Measurements from ENCODE around the gene ADARB2.

The ADARB2 gene

DNA sequence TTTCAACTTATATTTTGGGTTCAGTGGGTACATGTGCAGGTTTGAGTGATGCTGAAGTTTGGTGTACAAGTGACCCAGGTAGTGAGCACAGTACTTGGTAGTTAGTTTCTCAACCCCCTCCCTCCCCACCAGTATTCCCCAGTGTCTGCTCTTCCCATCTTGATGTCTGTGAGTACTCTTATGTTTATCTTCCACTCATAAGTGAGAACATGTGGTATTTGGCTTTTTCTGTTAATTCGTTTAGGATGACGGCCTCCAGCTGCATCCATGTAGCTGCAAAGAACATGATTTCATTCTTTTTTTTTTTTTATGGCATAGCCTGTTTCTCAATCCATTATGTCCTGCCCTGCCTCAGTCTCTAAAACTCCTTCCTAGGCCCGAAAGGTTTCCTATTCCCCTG lies 459.0 kb downstream of the ADARB2 start:
- DNase-seq (ENCODE audit: low read depth) = no peak

DNA sequence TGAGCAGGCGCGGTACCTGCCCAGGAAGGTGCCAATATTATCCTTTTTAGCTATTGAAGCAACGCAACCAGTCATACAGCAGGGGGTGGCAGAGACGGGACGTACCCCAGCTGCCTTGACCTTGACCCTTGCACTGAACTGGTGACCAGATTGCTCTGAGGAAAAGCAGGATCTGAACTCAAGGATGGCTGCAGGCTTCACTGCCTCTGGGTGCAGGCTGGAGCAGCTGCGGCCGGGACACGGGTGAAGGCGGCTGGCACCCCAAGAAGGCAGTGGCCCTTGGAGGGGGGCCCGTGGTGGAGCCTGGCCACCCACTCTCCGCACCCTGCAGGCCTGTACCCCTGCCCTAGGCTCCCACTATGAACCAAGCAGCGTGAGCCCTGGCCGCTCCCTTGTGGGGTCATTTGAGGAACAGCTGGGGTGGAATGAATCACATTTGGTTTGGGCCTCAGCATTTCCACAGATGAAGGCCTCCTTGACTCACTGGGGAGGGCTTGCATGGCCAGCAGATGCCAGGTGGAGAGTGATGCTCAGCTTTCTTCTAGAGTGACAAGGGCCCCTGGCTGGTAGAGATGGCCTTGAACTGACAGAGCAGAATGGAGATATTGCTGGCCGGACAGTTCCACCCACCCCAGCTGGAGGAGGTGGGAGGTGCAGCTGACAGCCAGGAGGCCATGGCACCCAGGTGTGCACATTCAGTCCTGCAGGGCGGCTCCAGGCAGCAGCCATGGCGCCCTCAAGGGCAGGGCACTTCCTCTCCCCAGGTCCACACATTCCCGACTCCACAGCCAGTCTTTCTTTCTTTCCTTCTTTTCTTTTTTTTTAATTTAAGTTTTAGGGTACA lies 462.4 kb downstream of the ADARB2 start:
- no peak for DNase-seq (ENCODE audit: low read depth)

DNA sequence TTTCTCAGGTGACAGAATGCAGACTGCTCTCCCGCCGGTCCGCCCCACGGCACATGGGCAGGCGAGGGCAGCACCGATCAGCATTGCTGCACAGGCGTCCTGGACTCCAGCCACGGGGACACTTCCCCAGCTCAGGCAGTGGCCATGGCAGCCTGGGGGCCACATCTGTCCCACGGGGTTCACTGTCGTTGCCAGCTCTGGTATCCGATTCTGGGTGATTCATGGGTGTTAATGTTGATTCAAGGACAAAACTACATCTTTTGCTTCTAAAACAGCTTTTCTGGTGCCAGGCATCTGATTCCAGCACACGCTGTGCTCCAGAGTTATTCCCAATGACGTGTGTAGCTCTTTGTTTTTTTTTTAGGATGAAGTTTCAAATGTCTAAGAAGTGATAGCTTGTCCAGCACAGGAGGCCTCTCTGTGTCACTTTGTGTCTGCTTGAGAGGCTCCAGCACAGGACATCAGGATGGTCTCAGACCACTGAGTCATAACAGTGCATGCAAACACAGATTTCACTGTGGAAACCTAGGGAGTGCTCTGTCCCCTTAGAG lies 463.1 kb downstream of the ADARB2 start:
- DNase-seq (ENCODE audit: low read depth) = no peak

DNA sequence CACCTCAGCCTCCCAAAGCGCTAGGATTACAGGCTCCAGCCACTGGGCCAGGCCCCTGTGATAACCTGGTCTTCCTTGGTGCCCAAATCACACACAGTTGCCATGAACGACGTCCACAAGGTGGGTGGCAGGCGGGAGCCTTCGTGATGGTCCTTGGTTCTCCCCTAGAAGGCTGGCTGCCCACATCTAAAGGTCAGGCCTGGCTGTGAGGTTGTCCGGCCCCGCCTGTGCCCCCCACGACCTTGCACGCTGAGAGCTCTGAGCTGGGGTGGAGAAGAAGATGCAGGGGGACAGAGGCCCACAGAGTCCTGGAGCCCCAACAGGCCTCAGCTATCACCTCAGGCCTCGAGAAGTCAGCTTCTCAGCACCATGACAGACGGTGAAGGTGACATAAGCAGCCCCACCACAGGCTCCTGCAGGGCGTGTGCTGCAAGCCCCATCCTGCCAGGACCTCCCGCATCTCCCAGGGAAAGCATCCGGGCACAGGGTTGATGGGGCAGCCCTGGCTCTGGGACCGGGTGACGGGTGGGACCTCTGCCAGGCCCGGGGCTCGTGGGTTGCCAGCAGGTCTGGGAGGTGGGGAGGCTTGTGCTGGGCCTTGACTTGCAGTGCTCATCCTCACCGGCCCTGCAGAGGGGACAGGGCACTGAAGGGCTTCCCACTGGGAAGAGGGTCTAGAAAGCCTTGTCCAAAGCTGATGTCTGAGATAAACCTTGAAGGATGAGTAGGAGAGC lies 463.8 kb downstream of the ADARB2 start:
- no peak for DNase-seq (ENCODE audit: low read depth)

DNA sequence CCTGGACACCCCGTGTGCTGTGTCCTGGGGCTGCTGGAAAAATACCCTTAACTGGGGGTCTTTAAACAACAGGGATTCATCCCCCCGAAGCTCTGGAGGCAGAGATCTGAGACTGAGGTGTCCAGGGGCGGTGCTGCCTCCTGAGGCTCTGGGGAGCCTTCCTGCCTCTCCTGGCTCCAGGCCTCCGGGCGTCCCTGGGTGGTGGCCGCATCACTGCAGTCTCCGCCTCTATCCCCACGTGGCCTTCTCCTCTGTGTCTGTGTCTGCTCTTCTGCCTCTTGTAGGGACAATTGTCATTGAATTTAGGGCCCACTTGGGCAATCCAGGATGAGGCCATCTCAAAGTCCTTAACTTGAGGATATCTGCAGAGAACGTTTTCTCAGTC lies 464.6 kb downstream of the ADARB2 start:
- no peak for DNase-seq (ENCODE audit: low read depth)

DNA sequence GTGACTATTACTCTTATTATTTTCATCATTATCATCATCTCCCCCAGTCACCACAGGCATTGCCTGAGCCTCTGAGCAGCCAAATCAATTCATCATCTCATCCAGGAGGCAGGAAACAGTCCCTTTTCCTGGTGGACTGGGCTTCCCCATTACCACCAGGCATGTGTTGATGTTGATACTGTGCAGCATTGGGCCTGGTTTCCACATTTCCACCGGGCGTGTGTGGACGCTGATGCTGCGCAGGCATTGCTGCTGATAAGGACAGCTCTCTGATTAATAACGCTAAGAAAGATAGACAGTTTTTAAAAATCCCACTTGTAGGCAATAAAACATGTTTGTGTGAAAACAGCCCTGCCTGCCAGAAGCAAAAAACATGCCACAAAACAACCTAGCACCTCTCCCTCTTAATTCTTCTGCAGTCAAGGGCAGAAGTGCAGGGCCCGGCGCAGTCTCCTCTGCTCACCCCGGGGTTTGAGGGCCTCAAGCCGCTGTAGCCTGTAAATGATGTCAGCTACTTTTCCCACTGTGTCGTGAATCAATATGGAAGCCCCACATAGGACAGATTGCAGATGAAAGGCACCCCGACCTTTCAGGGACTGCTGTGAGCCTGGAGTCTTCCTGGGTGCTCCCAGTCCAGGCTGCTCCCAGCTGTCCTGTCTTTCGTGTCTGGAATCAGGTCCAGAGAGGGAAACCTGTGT lies 465.1 kb downstream of the ADARB2 start:
- no peak for DNase-seq (ENCODE audit: low read depth)

DNA sequence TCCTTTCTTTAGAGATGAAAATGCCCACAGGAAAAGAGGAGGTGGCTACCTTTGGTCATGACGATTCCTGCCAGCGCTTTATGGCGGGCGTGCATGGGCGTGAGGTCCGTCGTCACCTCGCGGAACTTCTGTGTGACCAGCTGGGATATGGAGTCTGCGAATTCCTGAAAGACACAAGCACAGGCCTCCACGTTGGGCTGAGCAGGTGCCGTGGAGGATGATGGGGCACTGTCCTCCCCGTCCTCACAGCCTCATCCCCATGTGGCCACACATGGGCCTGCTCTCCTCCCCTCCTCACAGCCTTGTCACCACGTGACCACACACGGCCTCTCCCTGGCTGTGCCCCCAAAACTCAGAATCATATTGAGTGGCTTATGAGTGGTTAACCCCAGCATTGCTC lies 466.4 kb downstream of the ADARB2 start:
- no peak for DNase-seq (ENCODE audit: low read depth)

DNA sequence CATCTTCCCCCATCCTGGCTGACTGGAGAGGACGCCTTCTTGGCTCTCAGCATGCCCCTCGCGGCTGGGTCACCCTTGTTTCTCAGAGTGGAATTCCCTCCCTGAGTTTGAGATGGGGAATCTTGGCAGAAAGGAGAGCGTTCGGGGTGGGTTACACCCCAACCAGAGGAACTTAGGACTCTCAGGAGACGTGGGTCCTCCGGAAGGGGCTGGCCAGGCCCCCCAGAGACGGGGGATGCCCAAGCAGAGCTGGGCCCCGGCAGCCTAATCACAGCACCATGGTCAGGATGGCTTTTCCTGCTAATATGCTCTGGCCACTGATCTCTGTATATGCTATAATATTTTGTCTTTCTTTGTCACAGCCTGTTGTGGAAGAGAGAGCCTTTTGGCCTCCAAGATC lies 466.8 kb downstream of the ADARB2 start:
- DNase-seq (ENCODE audit: low read depth) = no peak

DNA sequence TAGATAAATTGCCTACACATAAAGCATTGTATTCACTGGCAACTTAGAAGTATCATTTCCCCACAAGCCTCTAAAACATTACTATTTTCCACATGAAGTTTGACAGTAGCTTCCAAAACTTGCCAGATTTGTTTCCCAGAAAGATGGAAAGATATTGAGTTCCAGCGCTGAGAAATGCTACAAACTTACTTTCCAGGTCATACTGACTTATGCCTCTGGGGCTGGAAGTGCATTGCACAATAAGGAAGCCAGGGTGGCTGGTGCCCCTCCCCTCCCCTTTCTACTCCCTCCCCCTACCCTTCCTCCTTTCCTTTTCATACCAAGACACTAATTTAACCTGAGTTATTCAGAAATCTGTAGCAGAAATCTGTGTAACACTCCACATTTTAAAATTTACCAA lies 468.5 kb downstream of the ADARB2 start:
- DNase-seq (ENCODE audit: low read depth) = no peak

DNA sequence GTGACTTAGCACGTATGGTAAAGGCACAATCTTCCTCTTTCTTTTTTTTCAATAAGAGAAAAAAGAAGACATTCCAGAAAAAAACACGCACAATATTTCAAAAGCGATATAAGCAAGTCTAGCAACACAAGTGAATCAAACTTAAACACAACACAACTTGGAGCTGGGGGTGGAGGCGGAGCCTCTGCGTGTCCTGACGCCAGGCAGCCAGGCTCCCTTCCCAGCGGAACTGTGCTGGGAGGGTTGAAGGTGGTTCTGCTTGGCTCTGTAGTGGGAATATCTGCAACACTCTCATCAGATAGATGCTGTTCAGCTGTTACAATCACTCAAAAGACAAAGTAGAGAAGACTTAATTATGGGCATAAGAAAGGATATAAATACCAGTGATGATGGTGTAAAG lies 469.8 kb downstream of the ADARB2 start:
- no peak for DNase-seq (ENCODE audit: low read depth)

DNA sequence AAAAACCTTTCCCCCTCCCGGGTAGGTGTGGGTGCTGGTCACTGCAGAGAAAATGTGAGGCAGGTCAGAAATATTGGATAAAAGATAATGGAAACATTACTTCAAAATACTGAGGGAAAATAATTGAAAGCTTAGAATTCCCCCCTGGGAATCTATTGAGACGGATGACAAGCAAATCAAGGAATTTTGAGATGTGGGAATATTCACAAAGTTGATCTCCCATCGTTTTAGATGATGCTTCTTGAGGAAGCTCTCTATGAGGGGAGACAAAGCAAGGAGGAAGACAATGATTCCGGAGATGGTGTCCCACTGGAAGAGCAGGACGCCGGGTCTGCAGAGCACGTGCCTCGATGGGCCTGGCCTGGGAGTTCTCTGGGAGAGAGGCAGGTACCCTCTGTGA lies 470.2 kb downstream of the ADARB2 start:
- no peak for DNase-seq (ENCODE audit: low read depth)

DNA sequence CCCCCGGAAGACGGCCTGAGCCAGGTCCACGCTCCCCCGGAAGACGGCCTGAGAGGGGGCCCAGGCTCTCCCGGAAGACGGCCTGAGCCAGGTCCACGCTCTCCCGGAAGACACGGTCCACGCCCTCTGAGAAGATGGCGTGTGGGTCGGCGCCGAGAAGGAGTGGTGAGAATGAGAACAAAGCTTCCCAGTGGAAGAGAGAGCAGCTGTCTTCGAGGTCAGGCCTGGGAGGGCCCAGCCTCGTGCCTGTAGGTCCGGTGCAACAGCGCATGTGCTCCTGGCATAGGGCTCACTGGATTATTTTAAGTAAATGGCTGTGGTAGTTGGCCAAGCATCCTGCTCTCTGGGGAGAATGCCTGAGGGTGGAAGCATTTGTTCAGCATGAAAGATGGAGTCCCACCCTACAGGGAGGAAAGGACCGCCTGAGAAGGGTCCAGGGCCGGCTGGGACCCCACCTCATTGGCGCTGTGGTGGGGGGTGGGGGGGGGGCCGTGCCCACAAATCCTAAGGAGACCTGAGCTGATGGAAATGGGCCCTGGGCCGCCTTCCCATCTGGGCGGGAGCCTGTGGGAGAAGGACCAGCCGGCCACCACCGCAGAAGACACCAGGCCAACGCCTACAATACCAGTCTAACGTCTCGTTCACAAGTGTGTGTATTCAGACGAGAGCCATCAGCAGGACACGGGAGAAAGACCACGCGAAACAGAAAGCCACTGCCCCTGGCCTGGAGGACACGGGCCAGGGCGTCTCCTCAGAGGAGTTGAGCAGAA lies 471.1 kb downstream of the ADARB2 start:
- DNase-seq (ENCODE audit: low read depth) = no peak

DNA sequence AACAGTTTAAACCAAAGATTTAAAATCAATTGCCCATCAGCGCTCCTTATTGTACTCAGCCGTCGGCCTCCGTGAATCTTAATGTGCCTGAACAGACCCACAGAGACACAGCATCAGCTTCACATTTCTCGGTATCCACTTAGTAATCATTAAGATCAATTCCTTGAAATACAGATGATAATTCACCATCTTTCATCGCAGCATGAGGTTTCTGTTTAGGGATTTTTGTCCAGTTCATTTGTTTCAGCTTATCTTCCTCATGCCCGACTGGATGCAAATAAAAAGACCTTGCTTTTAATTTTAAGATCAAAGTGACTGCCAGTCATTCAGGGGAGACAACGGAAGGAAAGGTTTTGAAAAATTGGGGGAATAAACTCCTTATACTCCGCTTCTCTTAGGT lies 473.3 kb downstream of the ADARB2 start:
- no peak for DNase-seq (ENCODE audit: low read depth)

DNA sequence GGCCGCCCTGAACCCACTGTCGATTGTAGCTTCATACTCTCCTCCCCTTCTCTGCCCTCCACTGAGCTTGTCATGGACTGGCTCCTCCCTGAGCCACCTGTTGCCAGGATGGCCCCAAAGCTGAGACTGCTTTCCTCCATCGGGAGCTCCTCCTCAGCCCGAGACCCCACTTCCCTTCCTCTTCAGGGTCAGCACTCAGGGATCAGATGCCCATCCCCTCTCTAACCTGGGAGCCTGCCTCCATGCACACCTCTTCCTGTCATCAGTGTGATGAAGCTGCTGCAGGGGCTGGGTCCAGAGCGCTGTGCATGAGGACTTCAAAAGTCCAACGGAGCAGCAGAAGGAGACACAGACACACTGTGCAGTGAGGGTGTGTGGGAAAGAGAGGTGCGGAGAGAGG lies 480.1 kb downstream of the ADARB2 start:
- no peak for DNase-seq (ENCODE audit: low read depth)

DNA sequence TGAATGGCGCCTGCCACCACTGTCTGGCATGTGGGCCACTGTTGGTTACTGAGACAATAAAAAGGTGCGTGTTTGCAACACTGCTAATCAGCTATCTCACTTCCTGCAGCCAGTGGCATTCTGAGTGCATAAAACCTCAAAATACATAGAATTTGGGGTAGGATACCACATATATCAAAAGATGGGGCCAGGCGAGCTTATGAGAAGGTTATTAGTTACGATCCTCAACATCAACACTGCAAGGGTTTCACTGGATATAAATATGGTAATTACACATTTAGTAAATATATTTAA lies 480.9 kb downstream of the ADARB2 start:
- no peak for DNase-seq (ENCODE audit: low read depth)

DNA sequence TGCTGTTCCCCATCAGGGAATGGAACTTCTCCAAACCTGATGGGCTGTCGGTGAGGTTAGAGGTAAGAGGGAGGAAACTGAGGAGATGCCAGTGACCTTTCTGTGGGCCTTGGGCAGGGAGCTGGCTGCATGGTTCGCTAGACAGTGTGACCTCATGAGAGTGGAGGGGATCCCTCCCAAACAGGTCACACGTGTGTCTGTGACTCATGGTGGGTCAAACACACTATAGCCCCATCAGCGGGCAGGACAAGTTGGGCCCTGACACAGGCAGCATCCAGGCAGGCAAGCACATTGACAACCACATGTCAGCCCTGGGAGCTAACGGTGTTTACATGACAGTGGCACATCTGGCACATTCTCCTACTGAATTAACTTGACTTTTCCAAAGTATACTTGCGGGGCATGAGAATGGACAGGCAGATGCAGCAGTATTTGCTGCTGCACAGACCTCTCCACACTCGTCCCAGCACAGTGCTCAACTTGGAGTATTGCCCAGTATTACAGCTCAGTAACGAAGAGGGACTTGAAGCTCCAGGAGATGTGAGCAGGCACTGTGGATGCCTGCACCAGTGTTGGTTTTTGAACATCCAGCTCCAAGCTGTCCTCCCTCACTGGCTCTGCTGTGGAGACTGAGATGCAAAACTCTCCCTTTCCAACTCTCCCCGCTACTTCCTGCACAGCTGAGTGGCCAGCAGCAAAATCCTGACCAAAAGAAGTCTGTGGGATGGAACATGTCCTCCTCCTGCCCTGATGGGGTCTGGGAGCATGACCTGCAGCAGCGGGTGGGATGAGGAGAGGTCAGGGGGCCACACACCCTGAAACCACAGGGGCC lies 481.5 kb downstream of the ADARB2 start:
- no peak for DNase-seq (ENCODE audit: low read depth)

DNA sequence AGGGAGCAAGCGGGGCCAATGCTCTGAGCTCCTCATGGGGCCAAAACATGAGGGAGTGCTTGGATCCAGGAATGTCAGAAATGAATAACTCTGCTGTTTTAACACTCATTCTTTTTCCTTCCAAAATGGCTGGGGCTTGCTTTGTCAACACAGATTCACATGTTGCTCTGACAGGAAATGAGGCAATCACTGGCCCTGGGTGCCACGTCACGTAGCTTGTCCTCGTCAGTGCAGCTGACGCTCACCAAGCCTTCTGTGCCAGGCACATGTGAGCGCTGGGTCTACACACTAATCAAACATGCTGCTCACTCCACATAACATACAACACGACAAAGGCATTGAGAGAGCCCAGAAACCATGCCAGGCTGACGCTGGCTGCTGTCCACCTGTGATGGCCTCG lies 482.2 kb downstream of the ADARB2 start:
- DNase-seq (ENCODE audit: low read depth) = no peak

DNA sequence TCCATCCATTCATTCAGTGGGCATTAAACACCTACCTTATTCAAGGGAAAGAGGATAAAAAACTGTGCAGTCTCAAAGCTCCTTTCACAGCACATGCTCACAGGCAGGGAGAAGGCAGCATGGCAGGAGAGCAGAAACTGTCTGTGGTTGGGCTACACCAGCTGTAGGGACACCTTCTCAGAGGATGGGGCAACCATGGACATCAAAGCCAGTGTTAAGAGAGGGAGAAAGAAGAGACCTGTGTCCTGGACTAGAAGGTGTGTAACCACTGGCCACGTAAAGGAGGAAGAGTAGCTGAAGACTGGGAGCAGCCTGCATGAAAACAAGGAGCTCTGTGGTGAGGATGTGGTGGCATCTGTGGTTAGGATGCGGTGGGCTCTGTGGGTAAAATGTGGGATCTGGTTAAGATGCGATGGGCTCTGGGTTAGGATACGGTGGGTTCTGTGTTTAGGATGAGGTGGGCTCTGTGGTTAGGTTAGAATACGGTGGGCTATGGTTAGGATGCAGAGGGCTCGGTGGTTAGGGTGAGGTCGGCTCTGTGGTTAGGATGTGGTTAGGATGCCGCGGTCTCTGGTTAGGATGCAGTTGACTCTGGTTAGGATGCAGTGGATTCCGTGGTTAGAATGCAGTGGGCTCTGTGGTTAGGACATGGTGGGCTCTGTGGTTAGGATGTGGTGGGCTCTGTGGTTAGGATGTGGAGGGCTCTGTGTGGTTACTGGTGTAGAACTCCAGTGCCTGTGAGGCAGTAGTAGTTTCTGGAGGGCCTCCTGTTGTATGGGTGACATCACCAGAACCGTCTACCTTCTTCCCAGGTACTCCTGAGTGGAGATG lies 483.6 kb downstream of the ADARB2 start:
- DNase-seq (ENCODE audit: low read depth) = no peak

DNA sequence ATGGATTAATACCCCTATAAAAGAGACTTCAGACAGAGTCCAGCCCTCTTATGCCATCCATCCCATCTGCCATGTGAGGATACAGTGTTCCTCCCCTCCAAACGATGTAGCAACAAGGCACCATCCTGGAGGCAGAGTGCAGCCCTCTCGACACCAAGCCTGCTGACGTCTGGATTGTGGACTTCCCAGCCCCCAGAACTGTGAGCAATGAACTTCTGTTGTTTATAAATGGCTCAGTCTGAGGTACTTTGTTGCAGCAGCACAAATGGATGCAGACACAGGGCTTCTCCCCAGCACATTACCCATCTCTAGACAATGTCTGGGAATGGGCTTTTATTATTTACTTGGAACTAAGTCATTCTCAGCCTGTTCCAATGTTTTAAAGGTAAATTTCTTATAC lies 485.6 kb downstream of the ADARB2 start:
- no peak for DNase-seq (ENCODE audit: low read depth)

DNA sequence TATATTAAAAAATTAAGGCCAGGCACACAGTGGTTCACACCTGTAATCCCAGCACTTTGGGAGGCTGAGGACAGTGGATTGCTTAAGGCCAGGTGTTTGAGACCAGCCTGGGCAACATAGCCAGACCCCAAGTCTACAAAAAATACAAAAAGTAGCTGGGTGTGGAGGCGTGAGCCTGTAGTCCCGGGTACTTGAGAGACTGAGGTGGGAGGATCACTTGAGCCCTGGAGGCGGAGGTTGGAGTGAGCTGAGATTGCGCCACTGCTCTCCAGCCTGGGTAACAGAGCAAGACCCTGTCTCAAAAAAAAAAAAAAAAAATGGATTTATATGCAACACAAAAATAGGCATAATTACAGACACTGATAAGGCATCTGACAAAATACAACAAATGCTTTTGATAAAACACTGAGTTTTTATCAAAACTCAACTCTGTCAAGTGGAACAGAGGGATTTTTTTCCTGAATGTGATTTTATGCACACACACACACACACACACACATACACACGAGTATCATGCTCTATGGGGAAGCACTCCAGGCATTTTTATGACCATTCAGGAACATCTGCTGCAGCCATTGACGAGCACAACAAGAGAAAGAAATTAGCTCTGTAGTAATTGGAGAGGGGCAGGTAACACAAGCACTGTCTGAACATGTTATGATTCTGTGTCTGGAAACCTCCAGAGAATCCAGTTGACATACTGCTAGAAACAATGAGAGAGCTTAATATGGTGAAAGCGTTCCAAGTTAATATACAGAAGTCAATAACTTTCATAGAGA lies 488.0 kb downstream of the ADARB2 start:
- DNase-seq (ENCODE audit: low read depth) = no peak
